SU-DHL-6 (cell line): ENCODE measurements around the gene PMEPA1.

Experiments
- EZH2phosphoT487 ChIP-seq: fragments of 200-600 bp; sonication (generic), shearing (Covaris generic); conservative IDR thresholded peaks from 2 replicates; pipeline ENCODE4 v1.6.1; 2018; ENCODE audit warnings: mild to moderate bottlenecking, antibody characterized with exemption, low read length, moderate library complexity, mixed read lengths
- TF ChIP-seq, protein P1 (sequence below): fragments of 200-600 bp; sonication (generic); IDR thresholded peaks from one replicate; pipeline ENCODE4 v1.5.1; 2017; ENCODE audit warnings: antibody characterized with exemption, mild to moderate bottlenecking, low read length, moderate library complexity; ENCODE audit not compliant: insufficient read depth, poor library complexity, severe bottlenecking

GRCh38 chr20:57653910-57654309 lies 55.9 kb downstream of the PMEPA1 start:
- TF ChIP-seq, protein P1, sequence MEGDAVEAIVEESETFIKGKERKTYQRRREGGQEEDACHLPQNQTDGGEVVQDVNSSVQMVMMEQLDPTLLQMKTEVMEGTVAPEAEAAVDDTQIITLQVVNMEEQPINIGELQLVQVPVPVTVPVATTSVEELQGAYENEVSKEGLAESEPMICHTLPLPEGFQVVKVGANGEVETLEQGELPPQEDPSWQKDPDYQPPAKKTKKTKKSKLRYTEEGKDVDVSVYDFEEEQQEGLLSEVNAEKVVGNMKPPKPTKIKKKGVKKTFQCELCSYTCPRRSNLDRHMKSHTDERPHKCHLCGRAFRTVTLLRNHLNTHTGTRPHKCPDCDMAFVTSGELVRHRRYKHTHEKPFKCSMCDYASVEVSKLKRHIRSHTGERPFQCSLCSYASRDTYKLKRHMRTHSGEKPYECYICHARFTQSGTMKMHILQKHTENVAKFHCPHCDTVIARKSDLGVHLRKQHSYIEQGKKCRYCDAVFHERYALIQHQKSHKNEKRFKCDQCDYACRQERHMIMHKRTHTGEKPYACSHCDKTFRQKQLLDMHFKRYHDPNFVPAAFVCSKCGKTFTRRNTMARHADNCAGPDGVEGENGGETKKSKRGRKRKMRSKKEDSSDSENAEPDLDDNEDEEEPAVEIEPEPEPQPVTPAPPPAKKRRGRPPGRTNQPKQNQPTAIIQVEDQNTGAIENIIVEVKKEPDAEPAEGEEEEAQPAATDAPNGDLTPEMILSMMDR, result no peak
- TF ChIP-seq EZH2phosphoT487, result no peak
